DMS153 treated with DMSO at 0.1 percent for 48 hours (cell line): ENCODE measurements around the gene UNK.
"Not testable (repeated sequence)": the region's sequence is repeated elsewhere in the genome, so short reads cannot be mapped to it uniquely, and the experiment has no call there.

Experiments used
- DNase-seq: peaks from one replicate; lab custom pipeline; 2025; ENCODE audit not compliant: unreplicated experiment; lab: John Stamatoyannopoulos, UW

Gene UNK

DNA sequence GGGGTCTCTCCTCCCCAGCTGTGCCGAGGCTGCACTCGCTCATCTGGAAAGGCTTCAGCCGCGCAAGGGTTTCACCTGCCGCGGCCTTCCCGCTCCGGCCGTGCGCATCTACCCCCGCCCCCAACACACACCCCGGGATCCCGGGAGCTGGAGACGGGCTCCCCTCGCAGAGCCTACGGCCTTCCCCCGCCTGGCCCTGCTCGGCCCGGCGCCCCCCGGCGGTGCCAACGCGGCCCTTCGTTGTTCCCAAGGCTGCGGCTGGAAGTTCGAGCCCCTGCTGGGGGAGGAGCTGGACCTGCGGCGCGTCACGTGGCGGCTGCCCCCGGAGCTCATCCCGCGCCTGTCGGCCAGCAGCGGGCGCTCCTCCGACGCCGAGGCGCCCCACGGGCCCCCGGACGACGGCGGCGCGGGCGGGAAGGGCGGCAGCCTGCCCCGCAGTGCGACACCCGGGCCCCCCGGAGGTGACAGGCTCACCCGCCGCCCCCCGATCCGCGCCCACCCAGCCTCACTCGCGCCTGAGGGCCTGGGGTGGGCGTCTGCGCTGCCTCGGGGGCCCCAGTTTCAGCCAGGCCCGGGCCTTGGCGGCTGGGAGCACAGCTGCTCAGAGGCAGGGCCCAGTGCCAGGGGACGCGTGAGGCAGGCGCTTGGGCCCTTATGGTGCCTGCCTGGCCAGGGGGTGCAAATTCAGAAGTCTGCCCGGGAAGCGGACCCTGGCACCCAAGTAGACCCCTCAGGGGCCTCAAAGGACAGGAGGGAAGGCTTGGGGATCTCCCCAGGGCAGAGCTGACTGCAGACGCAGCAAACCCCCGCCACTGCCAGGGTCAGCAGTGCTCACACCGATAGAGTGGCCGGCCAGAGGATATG lies 30.9 kb upstream of the UNK start:
- DNase-seq = no peak

DNA sequence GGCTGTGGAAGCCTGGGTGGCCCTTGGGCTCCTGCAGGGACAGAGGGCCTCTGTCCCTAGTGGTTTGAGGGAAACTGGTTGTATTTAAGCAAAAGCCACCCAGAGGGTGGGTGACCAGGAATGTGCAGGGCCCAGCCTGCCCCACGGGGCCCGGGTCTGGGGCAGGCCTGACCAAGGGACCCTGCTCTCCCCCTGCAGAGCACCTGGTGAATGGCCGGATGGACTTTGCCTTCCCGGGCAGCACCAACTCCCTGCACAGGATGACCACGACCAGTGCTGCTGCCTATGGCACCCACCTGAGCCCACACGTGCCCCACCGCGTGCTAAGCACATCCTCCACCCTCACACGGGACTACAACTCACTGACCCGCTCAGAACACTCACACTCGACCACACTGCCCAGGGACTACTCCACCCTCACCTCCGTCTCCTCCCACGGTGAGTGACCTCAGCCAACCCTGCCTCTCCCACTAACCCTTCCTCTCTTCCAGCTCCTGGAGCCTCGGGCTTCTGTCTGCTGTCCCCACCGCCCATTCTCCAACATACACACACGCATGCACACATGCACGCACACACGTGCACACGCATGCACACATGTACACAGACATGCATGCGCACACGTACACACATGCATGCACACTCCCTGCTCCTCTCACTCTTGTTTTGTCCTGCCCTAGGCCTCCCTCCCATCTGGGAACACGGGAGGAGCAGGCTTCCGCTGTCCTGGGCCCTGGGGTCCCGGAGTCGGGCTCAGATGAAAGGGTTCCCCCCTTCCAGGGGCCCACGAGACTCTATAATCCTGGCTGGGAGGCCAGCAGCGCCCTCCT lies 30.0 kb upstream of the UNK start:
- no peak for DNase-seq

DNA sequence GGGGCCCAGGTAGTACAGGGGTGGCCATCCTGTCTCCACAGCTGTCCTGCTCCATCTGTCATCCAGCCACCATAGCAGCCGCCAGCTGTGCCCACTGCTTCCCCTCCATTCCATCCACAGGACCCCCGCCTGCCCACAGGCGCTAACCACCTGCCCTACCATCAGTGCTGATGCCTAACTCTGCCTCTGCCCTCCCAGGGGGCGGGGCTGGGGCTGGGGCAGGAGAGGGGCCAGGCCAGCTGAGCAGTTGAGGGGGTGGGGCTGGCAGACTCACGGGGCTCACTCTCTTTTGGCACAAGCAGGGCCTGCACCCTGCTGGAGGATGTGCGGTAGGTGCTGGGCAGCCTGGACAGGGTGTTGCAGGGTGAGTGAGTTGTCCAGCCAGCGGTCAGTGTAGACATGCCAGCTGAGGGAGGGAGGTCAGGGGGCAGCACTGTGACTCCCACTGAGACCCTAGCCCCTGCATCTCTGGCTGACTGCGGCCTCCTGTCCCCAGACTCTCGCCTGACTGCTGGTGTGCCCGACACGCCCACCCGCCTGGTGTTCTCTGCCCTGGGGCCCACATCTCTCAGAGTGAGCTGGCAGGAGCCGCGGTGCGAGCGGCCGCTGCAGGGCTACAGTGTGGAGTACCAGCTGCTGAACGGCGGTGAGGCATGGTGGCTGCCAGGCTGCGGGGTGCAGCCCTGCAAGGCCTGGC lies 29.3 kb upstream of the UNK start:
- no peak for DNase-seq

DNA sequence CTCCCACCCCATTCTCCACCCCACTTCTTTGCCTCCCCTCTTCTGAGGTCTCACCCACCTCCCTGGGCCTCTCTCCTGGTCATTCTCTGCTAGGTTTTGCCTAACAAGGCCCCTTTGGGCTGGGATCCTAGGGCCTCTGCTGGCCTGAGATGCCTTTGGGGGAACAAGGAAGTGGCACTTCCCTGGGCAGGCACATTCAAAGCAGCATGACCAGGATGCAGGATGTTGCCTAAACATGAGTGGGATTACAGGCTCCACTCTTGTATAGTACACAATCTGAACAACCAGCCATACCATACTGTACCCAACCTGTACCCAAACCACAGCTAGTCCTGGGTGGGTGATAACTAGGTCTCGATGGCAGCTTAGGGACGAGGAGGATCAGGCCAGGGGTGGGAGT lies 28.6 kb upstream of the UNK start:
- DNase-seq = no peak

GRCh38 chr17:75756451-75757085 lies 28.0 kb upstream of the UNK start:
- DNase-seq = no peak

GRCh38 chr17:75757086-75757681 lies 27.4 kb upstream of the UNK start:
- DNase-seq = no peak

DNA sequence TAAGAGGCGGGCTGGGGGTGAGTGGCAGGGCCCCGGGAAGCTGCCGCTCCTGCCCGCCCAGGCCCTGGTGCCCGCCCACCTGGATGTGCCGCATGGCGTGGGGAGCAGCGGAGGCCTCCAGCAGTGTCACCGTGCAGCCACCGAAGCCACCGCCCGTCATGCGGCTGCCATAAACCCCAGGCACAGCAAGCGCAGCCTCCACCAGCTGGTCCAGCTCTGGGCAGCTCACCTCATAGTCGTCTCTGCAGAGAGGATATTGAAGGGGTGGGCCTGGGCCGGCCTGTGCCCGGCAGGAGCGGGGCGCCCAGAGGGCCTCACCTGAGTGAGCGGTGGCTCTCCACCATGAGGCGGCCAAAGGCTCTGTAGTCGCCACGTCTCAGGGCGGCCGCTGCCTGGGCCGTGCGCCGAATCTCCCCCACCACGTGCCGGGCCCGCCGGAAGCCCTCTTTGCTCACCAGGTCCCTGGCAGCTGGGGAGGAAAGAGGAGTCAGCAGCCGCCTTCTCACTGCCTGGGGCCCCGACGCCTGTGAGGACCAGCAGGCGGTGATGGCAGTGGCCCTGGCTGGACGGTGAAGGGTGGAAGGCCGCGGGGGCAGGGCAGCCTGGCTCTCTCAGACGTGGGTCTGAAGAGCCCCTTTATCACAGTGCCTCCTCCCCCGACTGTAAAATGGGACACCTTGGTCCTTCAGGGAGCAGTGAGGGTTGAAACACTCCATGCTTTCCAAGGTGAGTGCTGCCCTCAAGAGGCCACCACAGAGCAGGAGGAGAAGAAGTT lies 26.3 kb upstream of the UNK start:
- no peak for DNase-seq

DNA sequence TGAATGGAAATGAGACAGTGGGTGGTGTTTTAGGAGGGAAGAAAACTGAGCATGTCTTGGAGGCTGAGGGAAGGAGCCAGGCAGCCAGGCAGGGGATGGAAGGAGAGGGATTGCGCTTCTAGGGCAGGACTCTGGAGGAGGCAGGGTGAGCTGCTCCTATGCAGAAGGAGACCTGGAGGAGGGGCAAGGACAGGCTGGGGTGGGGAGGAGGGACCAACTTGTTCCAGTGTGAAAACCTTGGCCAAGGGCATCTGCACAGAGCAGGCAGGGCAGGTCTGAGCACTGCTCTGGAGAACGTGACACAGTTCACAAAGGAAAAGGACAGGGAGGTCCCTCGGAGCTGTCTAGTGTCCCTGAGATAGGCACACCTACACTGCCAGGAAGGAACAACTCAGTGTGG lies 25.1 kb upstream of the UNK start:
- DNase-seq = no peak

GRCh38 chr17:75759978-75760640 lies 24.5 kb upstream of the UNK start:
- DNase-seq = not testable (repeated sequence)

DNA sequence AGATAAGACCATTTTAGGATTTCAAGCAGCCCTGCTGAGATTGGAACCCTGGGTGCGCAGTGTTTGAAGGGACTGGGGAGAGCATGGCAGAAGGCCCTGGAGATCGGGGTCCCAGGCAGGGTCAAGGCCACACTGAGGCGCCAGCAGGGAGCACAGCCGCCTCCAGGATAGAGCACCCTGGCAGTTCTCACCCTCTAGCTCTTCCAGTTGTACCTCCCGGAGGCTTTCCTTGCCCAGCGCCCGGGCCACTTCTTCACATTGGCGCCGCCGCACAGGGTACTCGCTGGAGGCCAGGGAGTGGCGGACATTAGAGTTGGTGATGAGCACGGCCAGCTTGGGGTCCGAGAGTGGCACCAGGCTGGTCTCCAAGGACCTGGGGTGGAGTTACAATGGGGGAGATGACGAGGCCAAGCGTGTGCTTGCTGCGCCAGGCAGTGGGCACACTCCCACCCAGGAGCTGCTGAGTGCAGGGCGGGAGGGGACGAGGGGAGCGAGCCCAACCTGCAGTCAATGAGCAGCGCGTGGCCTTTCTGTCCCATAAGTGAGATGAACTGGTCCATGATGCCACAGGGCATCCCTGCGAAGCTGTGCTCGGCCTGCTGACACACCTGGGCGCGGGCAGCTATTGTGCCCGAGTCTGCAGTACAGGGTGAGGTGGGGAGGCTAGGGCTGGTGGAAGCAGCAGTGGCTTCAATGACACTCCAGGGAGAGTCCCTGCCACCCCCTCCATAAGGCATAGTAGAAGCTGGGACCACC lies 21.9 kb upstream of the UNK start:
- no peak for DNase-seq

GRCh38 chr17:75763269-75763607 lies 21.4 kb upstream of the UNK start:
- no peak for DNase-seq

- no peak for DNase-seq
Observed at GRCh38 chr17:75763613-75764416, 20.8 kb upstream of the UNK start.

- no peak for DNase-seq
Observed at GRCh38 chr17:75764417-75764710, 20.2 kb upstream of the UNK start.

- DNase-seq = peak; percentile 44
Observed at GRCh38 chr17:75764711-75765421, 19.7 kb upstream of the UNK start, which contains the start of gene GALK1. GALK1 (minus strand) TSS chr17:75765192; CDS start chr17:75765136, 56 bp downstream.

DNA sequence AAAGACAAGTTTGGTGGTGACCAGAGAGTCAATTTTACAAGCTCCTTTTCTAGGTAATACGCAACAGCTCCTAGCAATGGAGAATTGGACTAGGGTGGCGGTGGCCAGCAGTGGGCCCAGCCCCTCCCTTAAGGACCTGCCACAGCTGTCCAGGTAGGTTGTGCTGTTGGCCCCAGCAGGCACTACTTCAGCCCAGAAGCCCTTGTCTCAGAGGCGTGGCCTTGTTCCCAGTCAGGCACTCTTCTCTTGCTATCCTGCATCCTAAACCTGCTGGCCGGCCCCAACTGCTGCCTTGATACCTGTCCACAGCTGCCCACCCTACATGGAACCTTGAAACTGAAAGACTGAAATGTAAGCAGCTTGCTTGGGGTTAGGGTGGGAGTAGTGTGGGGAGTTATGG lies 18.6 kb upstream of the UNK start:
- DNase-seq = no peak

DNA sequence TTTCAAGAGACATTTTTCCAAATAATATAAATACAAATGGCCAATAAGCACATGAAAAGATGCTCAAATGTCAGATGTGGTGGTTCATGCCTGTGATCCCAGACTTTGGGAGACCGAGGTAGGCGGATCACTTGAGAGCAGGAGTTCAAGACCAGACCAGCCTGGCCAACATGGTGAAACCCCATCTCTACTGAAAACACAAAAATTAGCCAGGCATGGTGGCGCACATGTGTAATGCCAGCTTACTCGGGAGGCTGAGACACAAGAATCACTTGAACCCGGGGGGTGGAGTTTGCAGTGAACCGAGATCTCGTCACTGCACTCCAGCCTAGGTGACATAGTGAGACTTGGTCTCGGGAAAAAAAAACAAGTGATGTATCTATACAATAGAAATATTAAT lies 16.7 kb upstream of the UNK start:
- DNase-seq = no peak

- DNase-seq = peak; percentile 81
Observed at GRCh38 chr17:75769536-75769935, 15.1 kb upstream of the UNK start.
